ENCODE data around the gene NECTIN1.

DNA sequence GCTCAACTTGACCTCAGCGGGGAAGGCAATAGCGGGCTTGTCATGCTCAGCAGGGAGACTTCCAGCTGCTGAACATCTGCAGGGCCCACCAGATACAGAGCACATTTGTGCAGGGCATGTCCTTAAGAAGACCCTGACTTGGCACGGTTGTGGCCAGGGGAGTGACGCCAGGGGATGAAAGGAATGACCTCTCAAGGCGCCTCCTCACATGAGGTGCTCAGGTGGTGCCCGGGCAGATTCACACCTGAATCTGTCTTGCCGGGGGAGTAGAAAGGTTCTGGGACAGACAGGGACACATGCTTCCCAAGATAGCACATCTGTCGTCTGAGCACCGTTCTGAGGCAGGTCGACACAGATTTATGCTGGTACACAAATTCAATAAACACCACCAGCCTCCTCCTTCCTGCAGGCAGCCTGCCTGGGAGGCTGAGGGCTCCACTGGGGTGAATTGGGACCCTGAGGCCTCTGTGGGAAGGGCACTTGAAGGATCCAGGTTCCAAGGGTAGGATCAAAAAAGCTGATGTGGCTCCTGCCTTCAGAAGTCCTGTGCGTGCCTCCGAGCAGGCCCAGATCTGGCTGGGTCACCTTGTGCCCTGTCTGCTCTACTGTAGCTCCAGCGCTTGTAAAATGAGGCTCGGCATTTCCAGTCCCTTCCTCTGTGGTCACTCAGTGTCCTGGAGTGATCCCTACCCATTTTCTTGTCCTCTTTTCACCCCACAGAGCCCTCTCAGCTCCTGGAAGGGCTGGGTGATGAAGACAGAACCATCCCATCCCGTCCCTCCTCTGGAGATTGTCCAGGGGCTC lies 49.6 kb upstream of the NECTIN1 start:
- TF ChIP-seq, protein P1, sequence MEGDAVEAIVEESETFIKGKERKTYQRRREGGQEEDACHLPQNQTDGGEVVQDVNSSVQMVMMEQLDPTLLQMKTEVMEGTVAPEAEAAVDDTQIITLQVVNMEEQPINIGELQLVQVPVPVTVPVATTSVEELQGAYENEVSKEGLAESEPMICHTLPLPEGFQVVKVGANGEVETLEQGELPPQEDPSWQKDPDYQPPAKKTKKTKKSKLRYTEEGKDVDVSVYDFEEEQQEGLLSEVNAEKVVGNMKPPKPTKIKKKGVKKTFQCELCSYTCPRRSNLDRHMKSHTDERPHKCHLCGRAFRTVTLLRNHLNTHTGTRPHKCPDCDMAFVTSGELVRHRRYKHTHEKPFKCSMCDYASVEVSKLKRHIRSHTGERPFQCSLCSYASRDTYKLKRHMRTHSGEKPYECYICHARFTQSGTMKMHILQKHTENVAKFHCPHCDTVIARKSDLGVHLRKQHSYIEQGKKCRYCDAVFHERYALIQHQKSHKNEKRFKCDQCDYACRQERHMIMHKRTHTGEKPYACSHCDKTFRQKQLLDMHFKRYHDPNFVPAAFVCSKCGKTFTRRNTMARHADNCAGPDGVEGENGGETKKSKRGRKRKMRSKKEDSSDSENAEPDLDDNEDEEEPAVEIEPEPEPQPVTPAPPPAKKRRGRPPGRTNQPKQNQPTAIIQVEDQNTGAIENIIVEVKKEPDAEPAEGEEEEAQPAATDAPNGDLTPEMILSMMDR (conservative IDR thresholded peaks at IDR 0.05; ENCODE audit: low read depth, low read length), result no peak
- TF ChIP-seq EZH2 (IDR thresholded peaks at IDR 0.05; ENCODE audit: low read length, unreplicated experiment), result no peak

Data from PC-3 (cell line).